HG03103 (cell line): Measurements from ENCODE around the gene CTRB1.
A peak's percentile ranks its signal among the peaks of the same experiment; 100 is the strongest.

Experiments
- ATAC-seq: cut with Tn5 transposase; IDR thresholded peaks from one replicate; pipeline ENCODE4 v1.9.1; 2021; ENCODE audit warnings: low read depth; ENCODE audit not compliant: unreplicated experiment

CTRB1 gene

GRCh38 chr16:75251280-75252048 is 32.7 kb downstream of the CTRB1 start, which contains the start of gene BCAR1:
TSS of gene BCAR1 (minus strand) at chr16:75251624. CDS start at chr16:75251482, 142 bp downstream.
- peak; percentile 76 for ATAC-seq

- ATAC-seq = no peak
Measured at GRCh38 chr16:75252049-75252864, 33.5 kb downstream of the CTRB1 start.

GRCh38 chr16:75252946-75253911 is 34.4 kb downstream of the CTRB1 start:
- ATAC-seq = no peak

- no peak for ATAC-seq
Measured at GRCh38 chr16:75254359-75254837, 35.6 kb downstream of the CTRB1 start.

- no peak for ATAC-seq
Measured at GRCh38 chr16:75256059-75256571, 37.3 kb downstream of the CTRB1 start.

- ATAC-seq = no peak
Measured at GRCh38 chr16:75256696-75257343, 38.0 kb downstream of the CTRB1 start.

GRCh38 chr16:75257886-75258806 is 39.4 kb downstream of the CTRB1 start:
- no peak for ATAC-seq

- no peak for ATAC-seq
Measured at GRCh38 chr16:75258807-75259141, 40.0 kb downstream of the CTRB1 start.

GRCh38 chr16:75260851-75261589 is 42.2 kb downstream of the CTRB1 start:
- no peak for ATAC-seq

GRCh38 chr16:75261590-75262078 is 42.8 kb downstream of the CTRB1 start:
- ATAC-seq = no peak

- no peak for ATAC-seq
Measured at GRCh38 chr16:75262104-75262799, 43.5 kb downstream of the CTRB1 start.

GRCh38 chr16:75262800-75263127 is 44.0 kb downstream of the CTRB1 start:
- ATAC-seq = no peak

GRCh38 chr16:75263291-75263962 is 44.6 kb downstream of the CTRB1 start:
- ATAC-seq = no peak

GRCh38 chr16:75263963-75264445 is 45.2 kb downstream of the CTRB1 start:
- ATAC-seq = no peak

GRCh38 chr16:75264457-75264998 is 45.7 kb downstream of the CTRB1 start:
- no peak for ATAC-seq
